ENCODE measurements around the gene ME1. TPM values are rescaled to one million over a fixed set of nuclear protein-coding genes. Genes with fewer than 3 reads are reported as not detected.
"Not testable (repeated sequence)": the region's sequence is repeated elsewhere in the genome, so short reads cannot be mapped to it uniquely, and the experiment has no call there.

The ME1 gene
- total RNA-seq, 1 donor from 2014 or later = 2.9 TPM

DNA sequence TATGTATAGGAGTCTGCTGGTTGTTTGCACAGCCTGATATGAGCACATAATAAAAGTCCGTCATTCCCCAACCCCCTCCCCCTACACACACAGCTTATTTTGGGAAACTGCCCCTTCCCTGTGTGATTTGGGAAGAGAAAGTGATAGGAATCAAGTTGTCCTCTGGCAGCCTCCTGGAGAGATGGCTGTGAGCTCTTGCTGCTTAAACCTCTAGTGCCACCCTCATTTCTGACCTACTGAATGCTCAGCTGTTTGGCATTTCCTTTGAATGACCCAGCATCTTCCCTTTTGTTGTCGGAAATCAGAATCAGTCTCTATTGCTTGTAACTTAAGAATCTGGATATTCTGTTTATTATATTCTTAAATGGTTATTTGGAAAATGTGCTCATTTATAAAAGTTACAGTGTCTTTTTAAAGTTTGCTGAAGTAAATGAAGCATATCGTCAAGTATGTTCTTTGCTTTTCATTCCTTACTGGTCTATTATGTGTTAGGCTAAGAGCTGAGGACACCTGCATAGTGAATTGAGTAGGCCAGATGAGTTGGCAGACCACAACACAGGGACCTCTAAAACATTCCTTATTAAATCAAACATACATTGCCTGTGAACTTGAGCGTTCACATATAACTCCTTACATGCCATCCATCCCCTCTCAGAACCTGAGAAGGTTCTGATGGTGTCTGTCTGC, 232.2 kb downstream of the ME1 start:
- DNase-seq (ENCODE audit: low spot score in 2 of 2) (no peak), FAIRE-seq (no peak)

DNA sequence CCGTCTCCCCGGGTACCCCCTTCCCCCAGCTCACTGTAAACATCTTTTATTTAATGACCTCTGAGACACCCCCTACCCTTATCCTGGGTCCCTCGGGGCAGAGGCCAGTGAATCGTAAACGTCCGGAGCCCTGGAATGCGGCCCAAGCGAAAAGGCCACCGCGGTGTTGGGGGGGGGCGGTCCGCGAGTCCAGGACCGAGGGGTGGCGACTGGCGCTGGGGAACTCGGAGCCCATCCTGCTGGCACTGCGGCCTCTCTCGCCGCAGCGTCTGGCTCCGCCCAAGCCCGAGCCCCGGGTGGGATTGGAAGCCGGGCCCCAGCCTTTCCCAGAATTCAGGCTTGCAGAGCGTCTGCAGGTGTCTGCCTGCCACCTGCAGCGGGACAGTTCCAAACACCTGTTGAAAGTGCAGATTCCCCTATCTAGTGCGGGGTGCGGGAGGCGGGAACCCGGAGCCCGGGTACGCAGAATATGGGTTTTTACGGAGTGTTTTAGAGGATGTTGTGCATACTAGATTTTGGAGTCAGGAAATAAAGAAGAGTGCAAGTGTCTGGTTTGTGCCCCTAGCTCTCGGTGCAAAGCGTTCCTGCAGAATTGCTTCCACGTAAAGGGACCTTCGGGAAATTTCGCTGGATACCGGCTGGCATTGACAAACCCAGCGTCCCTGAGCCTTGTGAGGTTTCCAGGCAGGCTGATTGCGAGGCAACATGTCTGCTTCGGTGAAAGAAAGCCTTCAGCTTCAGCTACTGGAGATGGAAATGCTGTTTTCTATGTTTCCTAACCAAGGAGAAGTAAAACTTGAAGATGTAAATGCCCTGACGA, 236.9 kb downstream of the ME1 start:
- DNase-seq (ENCODE audit: low spot score in 2 of 2) (peak; percentile 52 to 58), FAIRE-seq (no peak)

DNA sequence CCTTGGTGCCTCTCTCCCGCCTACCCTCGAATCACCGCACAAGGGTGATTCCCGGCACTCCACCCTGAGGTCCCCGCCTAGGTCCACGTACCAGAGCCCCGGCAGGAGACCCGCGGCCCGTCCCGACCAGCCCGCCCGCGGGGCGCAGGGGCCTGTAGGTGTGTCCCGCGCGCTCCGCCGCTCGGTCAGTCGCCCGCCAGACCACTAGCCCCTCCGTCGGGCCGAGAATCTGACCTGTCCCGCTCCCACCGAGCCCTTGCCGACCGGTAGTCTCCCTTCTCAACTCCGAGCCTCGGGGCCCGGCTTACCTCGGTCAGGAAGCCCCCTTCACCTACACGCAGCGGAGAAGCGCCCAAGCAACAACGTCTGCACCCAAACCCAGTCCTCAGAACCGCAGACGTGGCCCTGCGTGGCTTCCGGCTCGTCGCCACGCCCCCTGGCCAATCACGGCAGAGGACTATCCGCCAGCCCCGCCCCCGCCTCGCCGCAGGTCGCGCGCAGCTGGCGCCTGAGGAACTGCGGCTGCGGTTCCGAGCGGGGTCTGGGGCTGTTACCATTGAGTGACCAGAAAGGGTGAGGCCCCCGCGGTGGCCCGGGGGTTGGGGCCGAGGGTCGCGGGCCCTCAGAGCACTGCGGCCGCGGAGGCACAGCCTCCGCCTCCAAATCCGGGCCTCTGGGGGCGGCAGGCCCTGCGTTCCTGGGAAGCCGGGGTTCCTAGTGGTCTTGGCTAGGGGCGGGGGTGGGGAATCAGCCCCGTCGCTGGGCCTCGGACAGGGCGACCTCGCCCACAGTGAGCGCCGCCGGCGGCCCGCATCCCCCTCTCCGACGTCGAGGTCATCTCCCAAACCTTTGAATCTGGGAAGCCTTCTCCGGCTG, 237.7 kb downstream of the ME1 start, which contains the start of the genes PGM3 and RWDD2A:
Gene PGM3 (minus strand): TSS at position 395 of the 876 bp plus-strand sequence. CDS start 2,253 bp downstream, outside the sequence.
Gene RWDD2A (plus strand): TSS at position 487 of the 876 bp plus-strand sequence. CDS start 1,095 bp downstream, outside the sequence.
- FAIRE-seq = no peak
- peak; percentile 98 for DNase-seq (ENCODE audit: low spot score in 2 of 2)

- no peak for DNase-seq (ENCODE audit: low spot score in 2 of 2)
- FAIRE-seq = no peak
These were observed 238.4 kb downstream of the ME1 start for GRCh38 chr6:83192456-83192855.

DNA sequence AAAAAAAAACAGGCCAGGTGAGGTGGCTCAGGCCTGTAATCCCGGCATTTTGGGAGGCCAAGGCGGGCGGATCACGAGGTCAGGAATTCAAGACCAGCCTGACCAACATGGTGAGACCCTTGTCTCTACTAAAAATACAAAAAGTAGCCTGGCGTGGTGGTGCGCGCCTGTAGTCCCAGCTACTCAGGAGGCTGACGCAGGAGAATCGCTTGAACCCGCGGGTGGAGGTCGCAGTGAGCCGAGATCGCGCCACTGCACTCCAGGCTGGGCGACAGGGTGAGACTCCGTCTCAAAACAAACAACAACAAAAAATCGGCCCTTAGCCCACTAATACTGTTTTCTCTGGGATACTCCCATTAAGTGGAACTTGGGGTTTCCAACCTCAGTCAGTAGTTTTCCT, 238.9 kb downstream of the ME1 start:
- not testable (repeated sequence) for DNase-seq (ENCODE audit: low spot score in 2 of 2); FAIRE-seq

DNA sequence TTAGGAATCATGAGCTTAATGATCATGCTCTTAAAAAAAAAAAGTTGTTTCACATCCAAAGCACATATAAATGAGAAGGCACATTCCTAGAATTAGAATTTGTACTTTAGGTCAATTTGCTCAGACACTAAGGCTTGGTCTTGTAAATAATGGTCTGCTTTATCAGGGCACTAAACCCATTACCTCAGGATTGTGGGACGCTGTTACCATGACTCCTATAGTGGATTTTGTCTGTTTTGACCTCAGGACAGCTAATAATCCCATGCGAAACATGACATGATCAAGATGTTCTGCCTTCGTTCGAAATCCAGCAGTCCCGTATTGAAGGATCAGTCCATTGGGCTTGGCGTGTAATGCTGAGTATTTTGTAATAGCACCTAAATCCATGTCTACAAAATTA, 240.2 kb downstream of the ME1 start:
- no peak for DNase-seq (ENCODE audit: low spot score in 2 of 2)
- FAIRE-seq = no peak

DNA sequence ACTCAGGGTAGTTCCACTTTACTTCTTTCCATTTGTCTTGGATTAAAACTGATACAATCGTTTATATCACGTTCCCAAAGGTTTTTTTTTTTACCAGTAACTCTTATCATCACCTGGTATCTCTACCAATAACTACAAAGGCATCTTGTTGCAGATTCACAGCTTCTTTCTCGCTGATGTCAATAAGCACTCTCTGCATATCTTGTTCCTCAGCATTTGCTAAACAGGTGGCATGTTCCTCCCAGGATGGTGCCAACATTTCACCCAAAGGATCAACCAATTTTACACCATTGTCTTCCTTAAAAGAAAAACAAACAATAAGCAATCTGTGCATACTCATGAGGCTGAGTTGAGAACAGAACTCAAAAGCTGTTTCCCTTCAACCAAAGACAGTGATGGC, 242.3 kb downstream of the ME1 start:
- FAIRE-seq (no peak), DNase-seq (ENCODE audit: low spot score in 2 of 2) (no peak)

GRCh38 chr6:83185096-83185495, 245.8 kb downstream of the ME1 start:
- FAIRE-seq (no peak), DNase-seq (ENCODE audit: low spot score in 2 of 2) (no peak)

GRCh38 chr6:83183082-83183828, 247.6 kb downstream of the ME1 start:
- DNase-seq (ENCODE audit: low spot score in 2 of 2) (no peak), FAIRE-seq (no peak)

DNA sequence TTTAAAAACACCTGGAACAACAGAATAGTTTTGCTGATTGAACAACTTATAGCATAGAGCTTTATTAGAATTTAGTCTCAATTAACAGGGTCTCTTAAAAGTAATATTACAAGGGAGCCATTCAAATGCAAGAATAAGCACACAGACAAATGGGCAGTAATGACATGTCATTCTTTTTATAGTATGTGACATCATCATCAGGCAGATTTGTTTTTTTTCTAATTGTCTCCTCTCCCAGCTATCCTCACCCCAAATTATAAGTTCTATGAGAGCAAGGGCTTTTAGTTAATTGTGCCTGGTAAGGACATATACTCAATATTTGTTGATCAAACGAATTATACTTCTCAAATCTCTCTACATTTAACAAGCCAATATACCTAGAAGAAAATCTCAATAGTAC, 248.7 kb downstream of the ME1 start:
- no peak for FAIRE-seq
- no peak for DNase-seq (ENCODE audit: low spot score in 2 of 2)

GRCh38 chr6:83180426-83180950, 250.4 kb downstream of the ME1 start:
- DNase-seq (ENCODE audit: low spot score in 2 of 2) (no peak), FAIRE-seq (no peak)

- no peak for DNase-seq (ENCODE audit: low spot score in 2 of 2)
- FAIRE-seq = no peak
These were observed 254.6 kb downstream of the ME1 start for GRCh38 chr6:83176246-83176645.

GRCh38 chr6:83169511-83169910, 261.3 kb downstream of the ME1 start:
- no peak for DNase-seq (ENCODE audit: low spot score in 2 of 2)
- FAIRE-seq = no peak

- no peak for DNase-seq (ENCODE audit: low spot score in 2 of 2)
- FAIRE-seq = no peak
These were observed 261.7 kb downstream of the ME1 start for GRCh38 chr6:83169106-83169505.

- DNase-seq (ENCODE audit: low spot score in 2 of 2) (no peak), FAIRE-seq (no peak)
These were observed 262.3 kb downstream of the ME1 start for GRCh38 chr6:83168556-83168955.

DNA sequence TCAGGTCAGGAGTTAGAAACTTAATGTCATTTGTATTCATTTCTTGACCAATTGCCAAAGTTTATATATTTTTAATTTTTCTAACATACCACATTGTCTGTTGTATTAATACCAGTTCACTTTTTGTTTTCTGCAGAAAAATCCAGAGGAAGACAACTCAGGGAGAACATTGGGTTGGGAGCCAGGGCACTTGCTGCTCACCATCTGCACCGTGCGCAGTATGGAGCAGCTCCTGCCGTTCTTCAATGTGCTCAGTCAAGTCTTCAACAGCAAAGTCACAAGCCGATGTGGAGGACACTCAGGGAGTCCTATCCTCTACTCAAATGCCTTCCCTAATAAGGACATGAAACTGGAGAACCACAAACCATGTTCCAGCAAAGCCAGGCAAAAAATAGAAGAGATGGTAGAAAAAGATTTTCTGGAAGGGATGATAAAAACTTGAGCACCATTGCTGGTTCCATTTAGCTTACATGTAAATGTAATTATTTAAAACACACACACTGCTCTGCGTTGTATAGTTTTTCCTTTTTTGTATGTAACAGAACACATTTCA, 263.0 kb downstream of the ME1 start:
- FAIRE-seq (no peak), DNase-seq (ENCODE audit: low spot score in 2 of 2) (no peak)

Measured in frontal cortex (tissue), 4 donors.